Naive B cell (primary cell): ENCODE data around the gene KLRC1. TPM values are rescaled to one million over a fixed set of nuclear protein-coding genes. Genes with fewer than 3 reads are reported as not detected.
"Not testable (repeated sequence)": the region's sequence is repeated elsewhere in the genome, so short reads cannot be mapped to it uniquely, and the experiment has no call there.

Experiments used
- ATAC-seq, 2 donors: fragments of 150-1000 bp; cut with Tn5 transposase; 2 replicates each; pipeline ENCODE4 v1.10.0; 2021; ENCODE audit warnings: low read depth in 2 of 2, mild to moderate bottlenecking in 2 of 2, moderate library complexity in 2 of 2
- DNase-seq: peaks from one replicate; pipeline ENCODE4 v3.0.0; 2022
- H3K27ac Mint-ChIP-seq, 6 donors: one replicate each; pipeline ENCODE4 v1.8.0; 2020 to 2022; ENCODE audit warnings: mild to moderate bottlenecking in 6 of 6, mixed read lengths in 6 of 6, moderate library complexity in 5 of 6, inconsistent platforms in 2 of 6
- H3K27me3 Mint-ChIP-seq, 3 donors: one replicate each; pipeline ENCODE4 v1.8.0; 2021 to 2022; ENCODE audit warnings: mixed read lengths in 3 of 3, mild to moderate bottlenecking in 1 of 3
- H3K36me3 Mint-ChIP-seq, 2 donors: one replicate each; pipeline ENCODE4 v1.8.0; 2020 to 2022; ENCODE audit warnings: mixed read lengths in 2 of 2, inconsistent platforms in 1 of 2, mild to moderate bottlenecking in 1 of 2
- H3K4me1 Mint-ChIP-seq, 3 donors: one replicate each; pipeline ENCODE4 v1.8.0; 2020 to 2022; ENCODE audit warnings: mixed read lengths in 3 of 3, inconsistent platforms in 1 of 3, mild to moderate bottlenecking in 1 of 3, moderate library complexity in 1 of 3
- H3K4me3 Mint-ChIP-seq, 8 donors: one replicate each; pipeline ENCODE4 v1.8.0; 2020 to 2022; ENCODE audit warnings: mild to moderate bottlenecking in 8 of 8, mixed read lengths in 8 of 8, moderate library complexity in 8 of 8, inconsistent platforms in 2 of 8
- H3K9me3 Mint-ChIP-seq, 7 donors: one replicate each; pipeline ENCODE4 v1.8.0; 2020 to 2022; ENCODE audit warnings: mixed read lengths in 7 of 7, mild to moderate bottlenecking in 5 of 7, inconsistent platforms in 2 of 7, moderate library complexity in 1 of 7
- polyA plus RNA-seq, 6 donors: library from polyadenylated mRNA; unstranded; fragments of 300-500 nt; fragmentation: Illumina TruSeq; gene quantifications; one replicate each; pipeline ENCODE4 v1.2.3, GENCODE V29; 2021; ENCODE audit warnings: low read depth in 6 of 6

The KLRC1 gene
- polyA plus RNA-seq, 6 donors from 2014 or later, result 0.23 to 0.26 (median 0.25) TPM; not detected in 3

GRCh38 chr12:10448236-10448635 lies 4.9 kb downstream of the KLRC1 start:
- ATAC-seq, result no peak
- DNase-seq, result no peak
- Mint-ChIP-seq H3K27me3 (no peaks in the 10 kb centered on the region), H3K36me3 (no peaks in the 10 kb centered on the region), H3K4me3 (no peak overlapping the region), H3K9me3 (no peaks in the 10 kb centered on the region), H3K4me1 (no peaks in the 10 kb centered on the region), H3K27ac (peak overlapping the region in 1 of 6 donors; percentile 8)

GRCh38 chr12:10446052-10446451 lies 7.1 kb downstream of the KLRC1 start:
- H3K36me3 Mint-ChIP-seq, DNase-seq, H3K27ac Mint-ChIP-seq, H3K9me3 Mint-ChIP-seq, H3K27me3 Mint-ChIP-seq, ATAC-seq, H3K4me1 Mint-ChIP-seq, H3K4me3 Mint-ChIP-seq: not testable (repeated sequence)

GRCh38 chr12:10441144-10441543 lies 12.0 kb downstream of the KLRC1 start:
- not testable (repeated sequence) for H3K9me3 Mint-ChIP-seq, H3K36me3 Mint-ChIP-seq, DNase-seq, H3K27me3 Mint-ChIP-seq, H3K4me3 Mint-ChIP-seq, ATAC-seq, H3K27ac Mint-ChIP-seq, H3K4me1 Mint-ChIP-seq

GRCh38 chr12:10439608-10440274 lies 13.4 kb downstream of the KLRC1 start:
- H3K36me3 Mint-ChIP-seq, H3K9me3 Mint-ChIP-seq, ATAC-seq, DNase-seq, H3K27me3 Mint-ChIP-seq, H3K4me1 Mint-ChIP-seq, H3K27ac Mint-ChIP-seq, H3K4me3 Mint-ChIP-seq: not testable (repeated sequence)

GRCh38 chr12:10437601-10438000 lies 15.6 kb downstream of the KLRC1 start:
- ATAC-seq, H3K4me1 Mint-ChIP-seq, H3K4me3 Mint-ChIP-seq, H3K36me3 Mint-ChIP-seq, H3K9me3 Mint-ChIP-seq, H3K27ac Mint-ChIP-seq, DNase-seq, H3K27me3 Mint-ChIP-seq: not testable (repeated sequence)

GRCh38 chr12:10435816-10436215 lies 17.4 kb downstream of the KLRC1 start, which contains the start of gene KLRC2:
KLRC2 (minus strand) TSS chr12:10436010; CDS start chr12:10435986, 24 bp downstream.
- not testable (repeated sequence) for DNase-seq, H3K9me3 Mint-ChIP-seq, H3K27ac Mint-ChIP-seq, H3K27me3 Mint-ChIP-seq, H3K36me3 Mint-ChIP-seq, H3K4me1 Mint-ChIP-seq, H3K4me3 Mint-ChIP-seq
- peak in 1 of 2 donors; percentile 56 for ATAC-seq

- H3K36me3 Mint-ChIP-seq, DNase-seq, H3K27ac Mint-ChIP-seq, H3K27me3 Mint-ChIP-seq, H3K4me1 Mint-ChIP-seq, H3K4me3 Mint-ChIP-seq, H3K9me3 Mint-ChIP-seq, ATAC-seq: not testable (repeated sequence)
Observed at GRCh38 chr12:10430623-10431022, 22.6 kb downstream of the KLRC1 start.

- not testable (repeated sequence) for H3K36me3 Mint-ChIP-seq, H3K4me3 Mint-ChIP-seq, ATAC-seq, H3K27me3 Mint-ChIP-seq, H3K9me3 Mint-ChIP-seq, DNase-seq, H3K27ac Mint-ChIP-seq, H3K4me1 Mint-ChIP-seq
Observed at GRCh38 chr12:10425938-10426337, 27.2 kb downstream of the KLRC1 start.

GRCh38 chr12:10424260-10424899 lies 28.8 kb downstream of the KLRC1 start:
- not testable (repeated sequence) for H3K4me3 Mint-ChIP-seq, H3K36me3 Mint-ChIP-seq, DNase-seq, H3K27ac Mint-ChIP-seq, ATAC-seq, H3K4me1 Mint-ChIP-seq, H3K9me3 Mint-ChIP-seq, H3K27me3 Mint-ChIP-seq

GRCh38 chr12:10422159-10422558 lies 31.0 kb downstream of the KLRC1 start:
- H3K9me3 Mint-ChIP-seq, H3K4me1 Mint-ChIP-seq: not testable (repeated sequence)

GRCh38 chr12:10420334-10420733 lies 32.8 kb downstream of the KLRC1 start, which contains the start of gene KLRC3:
KLRC3 (minus strand) TSS chr12:10420595; CDS start chr12:10420550, 45 bp downstream.
- H3K36me3 Mint-ChIP-seq, H3K27me3 Mint-ChIP-seq, H3K9me3 Mint-ChIP-seq, H3K4me1 Mint-ChIP-seq, H3K27ac Mint-ChIP-seq, H3K4me3 Mint-ChIP-seq, DNase-seq, ATAC-seq: not testable (repeated sequence)

More at GRCh38 chr12:10422159-10422558, 31.0 kb downstream of the KLRC1 start:
- not testable (repeated sequence) for H3K36me3 Mint-ChIP-seq, H3K27ac Mint-ChIP-seq, H3K27me3 Mint-ChIP-seq, ATAC-seq, DNase-seq, H3K4me3 Mint-ChIP-seq

- Mint-ChIP-seq H3K9me3 (peaks cover 0 to 3% (median 0%) of the 10 kb centered on the region in 7 donors), H3K36me3 (no peaks in the 10 kb centered on the region), H3K4me3 (no peak within 1 kb of the TSS), H3K27ac (peak within 1 kb of the TSS in 3 of 6 donors; percentile 26 to 68 (median 60)), H3K4me1 (peaks cover 4 to 12% (median 11%) of the 10 kb centered on the region in 3 donors), H3K27me3 (no peaks in the 10 kb centered on the region)
- ATAC-seq (peak; percentile 67 to 69), DNase-seq (no peak)
Observed at GRCh38 chr12:10409392-10409791, 43.8 kb downstream of the KLRC1 start, which contains the start of gene KLRC4. KLRC4 (minus strand) TSS chr12:10409757; CDS start chr12:10409575, 182 bp downstream.

GRCh38 chr12:10408842-10409241 lies 44.3 kb downstream of the KLRC1 start:
- ATAC-seq (no peak), DNase-seq (no peak)
- Mint-ChIP-seq H3K36me3 (no peaks in the 10 kb centered on the region), H3K4me3 (no peak overlapping the region), H3K27ac (peak overlapping the region in 2 of 6 donors; percentile 60 to 68), H3K27me3 (no peaks in the 10 kb centered on the region), H3K4me1 (peaks cover 4 to 12% (median 11%) of the 10 kb centered on the region in 3 donors), H3K9me3 (peaks cover 0 to 3% (median 0%) of the 10 kb centered on the region in 7 donors)

GRCh38 chr12:10406725-10407124 lies 46.5 kb downstream of the KLRC1 start:
- peaks cover 0 to 3% (median 0%) of the 10 kb centered on the region in 7 donors for H3K9me3 Mint-ChIP-seq
- peak overlapping the region in 2 of 6 donors; percentile 28 to 32 for H3K27ac Mint-ChIP-seq
- ATAC-seq, result peak; percentile 64 to 84
- peaks cover 4 to 12% (median 11%) of the 10 kb centered on the region in 3 donors for H3K4me1 Mint-ChIP-seq
- DNase-seq, result peak; percentile 28
- H3K36me3 Mint-ChIP-seq, result no peaks in the 10 kb centered on the region
- peaks cover 0 to 8% (median 6%) of the 10 kb centered on the region in 3 donors for H3K27me3 Mint-ChIP-seq
- no peak overlapping the region for H3K4me3 Mint-ChIP-seq
